GM12878 (cell line): ENCODE results near the gene LRRC8A.

Experiments
- EED ChIP-seq: sonication (generic); IDR thresholded peaks from 2 replicates; pipeline ENCODE4 v1.6.1; 2016; ENCODE audit warnings: antibody characterized with exemption, low read depth
- EZH2 ChIP-seq: IDR thresholded peaks from 2 replicates; pipeline ENCODE4 v1.6.1; 2012; ENCODE audit warnings: low read depth, mild to moderate bottlenecking, control low read depth, inconsistent platforms, low read length, borderline replicate concordance; ENCODE audit not compliant: control insufficient read depth
- FOXM1 ChIP-seq: IDR thresholded peaks from 2 replicates; pipeline ENCODE4 v1.6.1; 2012; ENCODE audit warnings: low read depth, mild to moderate bottlenecking, inconsistent platforms, low read length, moderate library complexity
- POLR2A ChIP-seq: IDR thresholded peaks from 2 replicates; pipeline ENCODE4 v1.6.1; 2011; ENCODE audit warnings: low read depth, mild to moderate bottlenecking, low read length
- ZNF274 ChIP-seq: IDR thresholded peaks from one replicate; pipeline ENCODE4 v1.8.0; 2011; ENCODE audit not compliant: insufficient read length, insufficient read depth
- TF ChIP-seq, protein P1 (sequence below): fragments of 450-650 bp; conservative IDR thresholded peaks from 2 replicates; pipeline ENCODE4 v1.6.1; 2017; ENCODE audit warnings: mild to moderate bottlenecking, moderate library complexity
- TF ChIP-seq, protein P2 (sequence below): fragments of 450-650 bp; IDR thresholded peaks from 2 replicates; pipeline ENCODE4 v1.6.1; 2017; ENCODE audit warnings: mild to moderate bottlenecking, moderate library complexity
- TF ChIP-seq, protein P3 (sequence below), 3 experiments: IDR thresholded peaks in 2 of 3; conservative IDR thresholded peaks in 1 of 3; 2 replicates each; pipeline ENCODE4 v1.5.1; 2011; ENCODE audit warnings: low read depth in 3 of 3, low read length in 3 of 3, mild to moderate bottlenecking in 3 of 3, control low read depth in 2 of 3, moderate library complexity in 2 of 3, inconsistent platforms in 1 of 3, mixed read lengths in 1 of 3; ENCODE audit not compliant: control insufficient read depth in 2 of 3, insufficient read depth in 1 of 3; ENCODE audit errors: extremely low read depth in 1 of 3

DNA sequence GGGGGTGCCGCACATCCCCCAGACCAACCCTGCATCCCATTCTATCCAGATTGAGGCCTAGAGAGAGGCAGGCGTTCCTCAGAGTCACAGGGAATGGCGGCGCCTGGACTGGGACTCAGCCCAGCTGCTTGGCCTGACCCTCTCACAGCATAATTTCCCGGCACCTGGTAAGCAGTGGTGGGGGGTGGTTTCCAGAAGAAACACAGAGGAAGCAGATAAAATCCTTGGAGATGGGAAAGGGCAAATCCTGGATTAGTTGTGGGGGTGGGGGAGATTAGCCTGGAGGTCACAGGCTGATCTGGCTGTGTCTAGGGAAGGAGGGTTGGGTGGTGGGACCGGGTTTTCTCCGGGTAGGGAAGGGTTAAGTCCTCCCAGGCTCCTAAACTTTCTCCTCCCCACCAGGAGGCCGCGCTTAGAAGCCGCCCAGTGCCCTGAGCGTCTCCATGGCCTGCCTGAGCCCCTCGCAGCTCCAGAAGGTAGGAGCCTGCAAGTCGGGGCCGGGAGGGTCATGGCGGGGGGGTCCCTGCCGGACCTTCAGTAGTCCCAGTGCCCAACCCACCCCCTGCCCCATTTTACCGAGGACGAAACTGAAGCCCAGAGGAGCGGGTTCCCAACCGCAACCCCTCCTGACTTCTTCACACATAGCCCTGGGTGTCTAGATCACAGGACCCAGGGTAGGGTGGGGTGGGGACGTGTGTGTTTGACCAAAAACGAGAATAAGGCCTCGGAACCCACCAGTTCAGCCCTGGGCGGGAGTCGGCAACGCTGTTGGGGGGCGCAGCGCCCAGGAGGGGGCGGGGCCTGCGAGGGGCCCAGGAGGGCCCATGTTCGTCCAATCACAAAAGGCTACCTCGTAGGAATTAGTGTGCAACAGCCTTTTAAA is 40.2 kb downstream of the LRRC8A start:
- TF ChIP-seq, protein P1, sequence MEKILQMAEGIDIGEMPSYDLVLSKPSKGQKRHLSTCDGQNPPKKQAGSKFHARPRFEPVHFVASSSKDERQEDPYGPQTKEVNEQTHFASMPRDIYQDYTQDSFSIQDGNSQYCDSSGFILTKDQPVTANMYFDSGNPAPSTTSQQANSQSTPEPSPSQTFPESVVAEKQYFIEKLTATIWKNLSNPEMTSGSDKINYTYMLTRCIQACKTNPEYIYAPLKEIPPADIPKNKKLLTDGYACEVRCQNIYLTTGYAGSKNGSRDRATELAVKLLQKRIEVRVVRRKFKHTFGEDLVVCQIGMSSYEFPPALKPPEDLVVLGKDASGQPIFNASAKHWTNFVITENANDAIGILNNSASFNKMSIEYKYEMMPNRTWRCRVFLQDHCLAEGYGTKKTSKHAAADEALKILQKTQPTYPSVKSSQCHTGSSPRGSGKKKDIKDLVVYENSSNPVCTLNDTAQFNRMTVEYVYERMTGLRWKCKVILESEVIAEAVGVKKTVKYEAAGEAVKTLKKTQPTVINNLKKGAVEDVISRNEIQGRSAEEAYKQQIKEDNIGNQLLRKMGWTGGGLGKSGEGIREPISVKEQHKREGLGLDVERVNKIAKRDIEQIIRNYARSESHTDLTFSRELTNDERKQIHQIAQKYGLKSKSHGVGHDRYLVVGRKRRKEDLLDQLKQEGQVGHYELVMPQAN, result no peak
- no peak for TF ChIP-seq EED
- no peak for TF ChIP-seq FOXM1
- TF ChIP-seq, protein P2, sequence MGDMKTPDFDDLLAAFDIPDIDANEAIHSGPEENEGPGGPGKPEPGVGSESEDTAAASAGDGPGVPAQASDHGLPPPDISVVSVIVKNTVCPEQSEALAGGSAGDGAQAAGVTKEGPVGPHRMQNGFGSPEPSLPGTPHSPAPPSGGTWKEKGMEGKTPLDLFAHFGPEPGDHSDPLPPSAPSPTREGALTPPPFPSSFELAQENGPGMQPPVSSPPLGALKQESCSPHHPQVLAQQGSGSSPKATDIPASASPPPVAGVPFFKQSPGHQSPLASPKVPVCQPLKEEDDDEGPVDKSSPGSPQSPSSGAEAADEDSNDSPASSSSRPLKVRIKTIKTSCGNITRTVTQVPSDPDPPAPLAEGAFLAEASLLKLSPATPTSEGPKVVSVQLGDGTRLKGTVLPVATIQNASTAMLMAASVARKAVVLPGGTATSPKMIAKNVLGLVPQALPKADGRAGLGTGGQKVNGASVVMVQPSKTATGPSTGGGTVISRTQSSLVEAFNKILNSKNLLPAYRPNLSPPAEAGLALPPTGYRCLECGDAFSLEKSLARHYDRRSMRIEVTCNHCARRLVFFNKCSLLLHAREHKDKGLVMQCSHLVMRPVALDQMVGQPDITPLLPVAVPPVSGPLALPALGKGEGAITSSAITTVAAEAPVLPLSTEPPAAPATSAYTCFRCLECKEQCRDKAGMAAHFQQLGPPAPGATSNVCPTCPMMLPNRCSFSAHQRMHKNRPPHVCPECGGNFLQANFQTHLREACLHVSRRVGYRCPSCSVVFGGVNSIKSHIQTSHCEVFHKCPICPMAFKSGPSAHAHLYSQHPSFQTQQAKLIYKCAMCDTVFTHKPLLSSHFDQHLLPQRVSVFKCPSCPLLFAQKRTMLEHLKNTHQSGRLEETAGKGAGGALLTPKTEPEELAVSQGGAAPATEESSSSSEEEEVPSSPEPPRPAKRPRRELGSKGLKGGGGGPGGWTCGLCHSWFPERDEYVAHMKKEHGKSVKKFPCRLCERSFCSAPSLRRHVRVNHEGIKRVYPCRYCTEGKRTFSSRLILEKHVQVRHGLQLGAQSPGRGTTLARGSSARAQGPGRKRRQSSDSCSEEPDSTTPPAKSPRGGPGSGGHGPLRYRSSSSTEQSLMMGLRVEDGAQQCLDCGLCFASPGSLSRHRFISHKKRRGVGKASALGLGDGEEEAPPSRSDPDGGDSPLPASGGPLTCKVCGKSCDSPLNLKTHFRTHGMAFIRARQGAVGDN, result no peak
- TF ChIP-seq, protein P3, sequence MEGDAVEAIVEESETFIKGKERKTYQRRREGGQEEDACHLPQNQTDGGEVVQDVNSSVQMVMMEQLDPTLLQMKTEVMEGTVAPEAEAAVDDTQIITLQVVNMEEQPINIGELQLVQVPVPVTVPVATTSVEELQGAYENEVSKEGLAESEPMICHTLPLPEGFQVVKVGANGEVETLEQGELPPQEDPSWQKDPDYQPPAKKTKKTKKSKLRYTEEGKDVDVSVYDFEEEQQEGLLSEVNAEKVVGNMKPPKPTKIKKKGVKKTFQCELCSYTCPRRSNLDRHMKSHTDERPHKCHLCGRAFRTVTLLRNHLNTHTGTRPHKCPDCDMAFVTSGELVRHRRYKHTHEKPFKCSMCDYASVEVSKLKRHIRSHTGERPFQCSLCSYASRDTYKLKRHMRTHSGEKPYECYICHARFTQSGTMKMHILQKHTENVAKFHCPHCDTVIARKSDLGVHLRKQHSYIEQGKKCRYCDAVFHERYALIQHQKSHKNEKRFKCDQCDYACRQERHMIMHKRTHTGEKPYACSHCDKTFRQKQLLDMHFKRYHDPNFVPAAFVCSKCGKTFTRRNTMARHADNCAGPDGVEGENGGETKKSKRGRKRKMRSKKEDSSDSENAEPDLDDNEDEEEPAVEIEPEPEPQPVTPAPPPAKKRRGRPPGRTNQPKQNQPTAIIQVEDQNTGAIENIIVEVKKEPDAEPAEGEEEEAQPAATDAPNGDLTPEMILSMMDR (IDR thresholded peaks at IDR 0.05 in 2 of 3, conservative IDR thresholded peaks at IDR 0.05 in 1 of 3; ENCODE audit: control insufficient read depth in 2 of 3, extremely low read depth in 1 of 3, insufficient read depth in 1 of 3, low read depth in 3 of 3, low read length in 3 of 3), result no peak
- TF ChIP-seq POLR2A, result no peak
- TF ChIP-seq EZH2, result no peak
- no peak for TF ChIP-seq ZNF274
